ENCODE data around the gene ANKRD7. TPM values are rescaled to one million over a fixed set of nuclear protein-coding genes. Genes with fewer than 3 reads are reported as not detected.

The ANKRD7 gene
- total and polyA plus RNA-seq, 10 donors: 0.43 to 2.1 (median 0.85) TPM; not detected in 2

DNA sequence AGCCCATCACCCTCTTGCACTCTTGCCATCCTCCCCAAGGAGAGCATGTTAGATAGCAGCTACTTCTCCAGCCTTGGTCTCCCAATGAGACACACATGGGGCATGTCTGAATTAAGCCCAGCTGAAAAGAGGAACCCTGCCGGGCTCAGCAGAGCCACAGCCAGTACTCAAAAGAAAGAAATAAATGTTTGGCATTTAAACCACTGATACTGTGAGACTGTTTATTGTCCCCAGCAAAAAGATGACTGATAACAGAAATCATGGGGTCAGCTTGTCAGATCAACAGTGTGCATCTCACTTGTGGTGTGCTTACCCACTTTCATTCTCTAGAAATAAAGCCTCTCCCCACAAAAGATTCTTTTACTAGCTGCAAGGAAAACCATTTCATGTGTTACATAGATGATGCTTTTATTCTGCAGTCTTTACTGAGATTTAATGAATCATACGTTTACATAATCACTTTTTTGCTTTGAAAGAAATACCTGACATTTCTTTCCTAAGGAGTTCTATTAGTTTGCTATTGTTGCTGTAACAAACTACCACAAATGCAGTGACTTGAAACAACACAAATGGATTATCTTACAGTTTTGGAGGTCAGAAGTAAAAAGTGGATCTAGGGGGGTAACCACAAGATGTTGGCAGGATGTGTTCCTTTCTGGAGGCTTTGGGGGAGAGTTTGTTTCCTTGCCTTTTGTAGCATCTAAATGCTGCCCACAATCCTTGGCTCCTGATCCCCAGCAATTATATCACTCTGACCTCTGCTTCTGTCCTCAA, 20.9 kb downstream of the ANKRD7 start:
- no peaks in the 10 kb centered on the region for H3K36me3 ChIP-seq
- peaks cover 0 to under 1% (median 0%) of the 10 kb centered on the region in 8 donors for H3K9me3 ChIP-seq
- no peak overlapping the region for H3K4me3 ChIP-seq
- no peak overlapping the region for H3K27ac ChIP-seq
- no peaks in the 10 kb centered on the region for H3K4me1 ChIP-seq
- no peaks in the 10 kb centered on the region for H3K27me3 ChIP-seq (replicated peaks in 1 of 7)
- intact Hi-C loops (cut with DNase I; ENCODE audit: low total_unique reads): no loop called here
- TF ChIP-seq POLR2A (IDR thresholded peaks at IDR 0.05) (no peak), POLR2AphosphoS5 (IDR thresholded peaks at IDR 0.05) (no peak), CTCF (IDR thresholded peaks at IDR 0.05 in 8 of 11, conservative IDR thresholded peaks at IDR 0.05 in 3 of 11) (no peak)
- DNase-seq: no peak
- WGBS, 5 donors: 33 to 61% (median 45%) methylated on average over 2 of the region's 2 CpGs

DNA sequence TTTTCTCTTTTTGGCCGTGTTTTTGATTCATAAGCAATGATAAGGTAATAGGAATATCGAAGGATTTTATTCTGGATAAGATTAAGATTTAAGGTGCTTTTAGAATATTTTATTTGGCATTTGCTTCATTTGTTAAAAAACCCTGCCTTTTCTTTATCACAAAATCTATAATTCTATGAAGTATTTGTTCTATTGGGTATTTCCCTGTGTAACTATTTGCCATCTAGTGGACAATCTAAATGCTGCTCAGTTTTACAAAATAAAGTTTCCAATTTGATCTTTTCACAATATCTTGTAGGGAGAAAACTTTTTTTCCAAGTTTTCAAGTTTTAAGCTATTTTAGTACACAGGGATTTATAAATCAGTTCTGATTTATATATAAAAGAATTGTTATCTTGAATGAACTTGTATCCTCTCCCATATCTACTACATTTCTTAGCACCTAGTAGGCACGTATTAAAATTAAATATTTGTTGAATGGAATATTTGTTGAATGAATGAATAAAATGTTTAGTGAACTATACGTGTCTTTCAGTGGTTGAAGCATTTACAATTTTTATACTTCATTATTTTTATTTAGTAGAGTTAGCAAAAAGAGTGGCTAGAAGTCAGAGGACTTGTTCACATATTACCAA, 26.5 kb downstream of the ANKRD7 start:
- intact Hi-C loops (cut with DNase I; ENCODE audit: low total_unique reads): no loop called here
- Histone ChIP-seq H3K9me3 (no peaks in the 10 kb centered on the region), H3K4me3 (no peak overlapping the region), H3K27me3 (replicated peaks in 1 of 7) (no peaks in the 10 kb centered on the region), H3K36me3 (no peaks in the 10 kb centered on the region), H3K4me1 (no peaks in the 10 kb centered on the region), H3K27ac (no peak overlapping the region)
- 81 to 92% (median 87%) methylated on average over 4 of the region's 4 CpGs for WGBS, 5 donors
- TF ChIP-seq POLR2AphosphoS5 (IDR thresholded peaks at IDR 0.05) (no peak), CTCF (IDR thresholded peaks at IDR 0.05 in 8 of 11, conservative IDR thresholded peaks at IDR 0.05 in 3 of 11) (no peak), POLR2A (IDR thresholded peaks at IDR 0.05) (no peak)
- no peak for DNase-seq

DNA sequence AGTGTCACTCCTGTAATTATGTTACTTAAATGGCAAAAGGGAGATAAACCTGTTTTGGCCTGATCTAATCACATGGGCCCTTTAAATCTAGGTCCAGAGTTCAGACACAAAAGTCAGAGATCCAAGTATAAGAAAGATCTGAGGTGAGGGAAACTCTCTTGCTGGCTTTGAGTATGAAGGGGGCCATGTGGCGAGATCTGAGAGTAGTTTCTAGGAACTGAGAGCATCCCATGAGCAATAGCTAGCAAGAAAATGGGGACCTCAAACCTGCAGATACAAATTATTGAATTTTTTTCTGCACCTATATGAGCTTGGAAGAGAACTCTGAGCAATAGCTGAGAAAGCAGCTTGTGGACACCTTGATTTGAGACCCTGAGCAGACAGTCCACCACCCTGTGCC, 27.6 kb downstream of the ANKRD7 start:
- Histone ChIP-seq H3K4me1 (no peaks in the 10 kb centered on the region), H3K4me3 (no peak overlapping the region), H3K9me3 (no peaks in the 10 kb centered on the region), H3K27me3 (replicated peaks in 1 of 7) (no peaks in the 10 kb centered on the region), H3K27ac (no peak overlapping the region), H3K36me3 (no peaks in the 10 kb centered on the region)
- 72 to 93% (median 82%) methylated on average over 1 of the region's 1 CpG for WGBS, 5 donors
- TF ChIP-seq CTCF (IDR thresholded peaks at IDR 0.05 in 8 of 11, conservative IDR thresholded peaks at IDR 0.05 in 3 of 11) (no peak), POLR2A (IDR thresholded peaks at IDR 0.05) (no peak), POLR2AphosphoS5 (IDR thresholded peaks at IDR 0.05) (no peak)
- DNase-seq: no peak
- intact Hi-C loops (cut with DNase I; ENCODE audit: low total_unique reads): no loop called here

- intact Hi-C loops (cut with DNase I; ENCODE audit: low total_unique reads): no loop called here
- WGBS, 5 donors: 87 to 95% (median 93%) methylated on average over 2 of the region's 2 CpGs
- no peaks in the 10 kb centered on the region for H3K36me3 ChIP-seq
Observed at GRCh38 chr7:118259115-118259514, 34.6 kb downstream of the ANKRD7 start.

More at GRCh38 chr7:118259115-118259514, 34.6 kb downstream of the ANKRD7 start:
- DNase-seq: no peak
- Histone ChIP-seq H3K4me1 (no peaks in the 10 kb centered on the region), H3K27ac (no peak overlapping the region), H3K4me3 (no peak overlapping the region), H3K27me3 (replicated peaks in 1 of 7) (no peaks in the 10 kb centered on the region), H3K9me3 (no peaks in the 10 kb centered on the region)
- TF ChIP-seq CTCF (IDR thresholded peaks at IDR 0.05 in 8 of 11, conservative IDR thresholded peaks at IDR 0.05 in 3 of 11): no peak
- no peak for TF ChIP-seq POLR2AphosphoS5 (IDR thresholded peaks at IDR 0.05)
- no peak for TF ChIP-seq POLR2A (IDR thresholded peaks at IDR 0.05)
